Peyer's patch (tissue), 4 donors: ENCODE data around the gene CLMN. TPM values are rescaled to one million over a fixed set of nuclear protein-coding genes. Genes with fewer than 3 reads are reported as not detected.

ENCODE experiments used
- DNase-seq, 3 donors: peaks; one replicate each; pipeline ENCODE4 v3.0.0-alpha.2; 2017 to 2019
- H3K27ac ChIP-seq, 4 donors: fragments of 200-600 bp; sonication (generic); one replicate each; pipeline ENCODE4 v1.5.1; 2016 to 2019
- H3K27me3 ChIP-seq, 2 donors: fragments of 200-600 bp; sonication (generic); one replicate each; pipeline ENCODE4 v1.5.1; 2019
- H3K36me3 ChIP-seq, 3 donors: fragments of 200-600 bp; sonication (generic); one replicate each; pipeline ENCODE4 v1.5.1; 2016 to 2019
- H3K4me1 ChIP-seq, 4 donors: fragments of 200-600 bp; sonication (generic); one replicate each; pipeline ENCODE4 v1.5.1; 2016 to 2019
- H3K4me3 ChIP-seq, 4 donors: fragments of 200-600 bp; sonication (generic); 1 replicate in 3 of 4; 2 replicates in 1 of 4; pipeline ENCODE4 v1.5.1; 2016 to 2019; ENCODE audit warnings: mild to moderate bottlenecking in 1 of 4
- H3K9me3 ChIP-seq, 4 donors: fragments of 200-600 bp; sonication (generic); one replicate each; pipeline ENCODE4 v1.5.1; 2016 to 2019; ENCODE audit warnings: mild to moderate bottlenecking in 1 of 4
- CTCF ChIP-seq, 6 experiments: fragments of 450-650 bp in 4 of 6; fragments of 200-600 bp in 2 of 6; sonication (generic) in 1 of 6; IDR thresholded peaks; one replicate each; pipeline ENCODE4 v1.5.1; 2017 to 2019; ENCODE audit warnings: antibody characterized with exemption in 6 of 6, mild to moderate bottlenecking in 3 of 6, moderate library complexity in 1 of 6
- POLR2A ChIP-seq, 2 donors: fragments of 450-650 bp; IDR thresholded peaks; one replicate each; pipeline ENCODE4 v1.5.1; 2017; ENCODE audit warnings: antibody characterized with exemption in 2 of 2, mild to moderate bottlenecking in 2 of 2, moderate library complexity in 2 of 2
- total RNA-seq, 4 donors: library from RNA; depleted of rRNA; stranded (reverse); fragments of >200 nt; gene quantifications; one replicate each; pipeline ENCODE4 v1.1.0, GENCODE V29; 2016

The CLMN gene
- total RNA-seq, 4 donors from 2014 or later = 18.7 to 38.8 (median 36.4) TPM

DNA sequence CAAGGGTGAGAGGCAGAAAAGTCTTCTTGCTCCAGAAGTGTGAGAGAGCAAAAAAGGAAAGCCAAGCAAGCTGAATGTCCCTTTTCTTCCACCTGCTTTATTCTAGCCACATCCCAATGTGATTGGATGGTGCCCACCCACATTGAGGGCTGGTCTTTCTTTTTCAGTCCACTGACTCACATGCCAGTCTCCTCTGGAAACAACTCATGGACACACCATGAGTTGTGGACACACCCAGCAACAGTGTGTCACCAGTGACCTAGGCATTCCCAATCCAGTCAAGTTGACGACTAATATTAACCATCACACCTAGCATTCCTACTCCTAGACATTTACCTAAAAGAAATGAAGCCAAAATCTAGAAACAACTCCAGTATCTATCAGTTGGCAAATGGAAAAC is 155.2 kb downstream of the CLMN start:
- Histone ChIP-seq H3K9me3 (no peaks in the 10 kb centered on the region), H3K36me3 (no peaks in the 10 kb centered on the region), H3K27ac (no peak overlapping the region), H3K4me3 (no peak overlapping the region), H3K4me1 (no peaks in the 10 kb centered on the region), H3K27me3 (no peaks in the 10 kb centered on the region)
- DNase-seq = no peak
- TF ChIP-seq CTCF (IDR thresholded peaks at IDR 0.05) (no peak), POLR2A (IDR thresholded peaks at IDR 0.05) (no peak)

DNA sequence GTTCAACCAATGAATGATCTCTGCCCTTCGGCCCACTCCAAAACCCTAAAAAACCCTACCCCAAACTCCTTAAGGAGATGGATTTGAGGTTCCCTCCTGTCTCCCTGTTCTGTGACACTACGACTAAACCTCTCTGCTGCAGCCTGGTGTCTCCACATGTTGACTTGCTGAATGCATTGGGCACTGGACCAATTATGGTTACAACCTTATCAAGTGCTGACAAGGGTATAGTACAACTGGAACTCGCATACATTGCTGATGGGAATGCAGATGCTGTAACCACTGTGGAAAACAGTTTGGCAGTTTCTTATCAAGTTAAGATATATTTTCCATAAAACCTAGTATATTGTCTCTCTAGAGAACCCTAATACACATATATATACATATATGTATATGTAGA is 156.0 kb downstream of the CLMN start:
- Histone ChIP-seq H3K4me1 (peaks cover 0 to 2% (median 0%) of the 10 kb centered on the region in 4 donors), H3K4me3 (no peak overlapping the region), H3K27me3 (no peaks in the 10 kb centered on the region), H3K27ac (no peak overlapping the region), H3K36me3 (no peaks in the 10 kb centered on the region), H3K9me3 (no peaks in the 10 kb centered on the region)
- DNase-seq = no peak
- TF ChIP-seq CTCF (IDR thresholded peaks at IDR 0.05) (no peak), POLR2A (IDR thresholded peaks at IDR 0.05) (no peak)

DNA sequence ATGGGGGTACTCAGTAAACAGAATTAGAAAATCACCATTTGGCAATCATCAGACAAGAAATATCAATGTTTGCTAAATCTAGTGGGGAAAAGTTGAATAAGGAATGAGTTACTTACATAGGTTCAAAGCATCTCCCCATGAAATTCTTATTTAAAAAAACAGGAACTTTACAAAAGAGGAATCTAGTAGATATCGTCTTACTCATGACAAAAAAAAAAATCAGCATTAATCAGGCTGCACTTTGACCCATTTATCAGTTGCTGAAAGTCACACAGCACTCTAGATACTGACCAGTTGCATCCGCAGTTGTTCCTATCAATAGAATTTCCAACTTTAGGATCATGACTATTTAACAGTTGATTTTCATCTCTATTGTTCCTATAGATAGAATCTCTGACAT is 156.6 kb downstream of the CLMN start:
- Histone ChIP-seq H3K9me3 (no peaks in the 10 kb centered on the region), H3K4me1 (peaks cover 0 to 7% (median 2%) of the 10 kb centered on the region in 4 donors), H3K27ac (no peak overlapping the region), H3K27me3 (no peaks in the 10 kb centered on the region), H3K4me3 (no peak overlapping the region), H3K36me3 (no peaks in the 10 kb centered on the region)
- no peak for DNase-seq
- no peak for TF ChIP-seq POLR2A (IDR thresholded peaks at IDR 0.05)
- no peak for TF ChIP-seq CTCF (IDR thresholded peaks at IDR 0.05)

- Histone ChIP-seq H3K36me3 (no peaks in the 10 kb centered on the region), H3K27ac (no peak overlapping the region), H3K9me3 (no peaks in the 10 kb centered on the region), H3K4me1 (peaks cover 0 to 9% (median 3%) of the 10 kb centered on the region in 4 donors), H3K27me3 (no peaks in the 10 kb centered on the region), H3K4me3 (no peak overlapping the region)
- TF ChIP-seq CTCF (IDR thresholded peaks at IDR 0.05) (no peak), POLR2A (IDR thresholded peaks at IDR 0.05) (no peak)
- DNase-seq = no peak
These were observed 157.1 kb downstream of the CLMN start for GRCh38 chr14:95162641-95163040.

GRCh38 chr14:95157327-95158189 is 162.2 kb downstream of the CLMN start, which contains the start of gene DICER1:
Gene DICER1, minus strand, starts transcription at chr14:95157529. Its CDS starts 24,071 bp downstream, at chr14:95133458.
- peak; percentile 94 to 99 (median 98) for DNase-seq
- Histone ChIP-seq H3K4me3 (peak within 1 kb of the TSS; percentile 86 to 97 (median 94)), H3K27ac (peak within 1 kb of the TSS; percentile 95 to 99 (median 96)), H3K27me3 (no peaks in the 10 kb centered on the region), H3K9me3 (no peaks in the 10 kb centered on the region), H3K4me1 (peaks cover 0 to 33% (median 11%) of the 10 kb centered on the region in 4 donors), H3K36me3 (no peaks in the 10 kb centered on the region)
- TF ChIP-seq POLR2A (IDR thresholded peaks at IDR 0.05) (peak; percentile 26 to 63), CTCF (IDR thresholded peaks at IDR 0.05) (no peak)
